Upper lobe of left lung (tissue), 4 donors: ENCODE data around the gene GNG7.

Experiments
- CTCF ChIP-seq, 6 experiments: fragments of 450-650 bp in 4 of 6; fragments of 200-600 bp in 2 of 6; sonication (generic) in 2 of 6; IDR thresholded peaks; one replicate each; pipeline ENCODE4 v1.5.1; 2016 to 2019; ENCODE audit warnings: antibody characterized with exemption in 6 of 6
- EP300 ChIP-seq, 4 donors: sonication (generic); formaldehyde crosslinking; IDR thresholded peaks; one replicate each; pipeline ENCODE4 v1.5.1; 2017; ENCODE audit warnings: antibody characterized with exemption in 4 of 4, control low read depth in 2 of 4
- POLR2A ChIP-seq, 4 donors: fragments of 450-650 bp; IDR thresholded peaks; one replicate each; pipeline ENCODE4 v1.5.1; 2016 to 2017; ENCODE audit warnings: antibody characterized with exemption in 4 of 4, mild to moderate bottlenecking in 2 of 4
- POLR2AphosphoS5 ChIP-seq, 2 donors: sonication (generic); formaldehyde crosslinking; IDR thresholded peaks; one replicate each; pipeline ENCODE4 v1.5.1; 2017; ENCODE audit warnings: antibody characterized with exemption in 2 of 2

- TF ChIP-seq POLR2A (IDR thresholded peaks at IDR 0.05) (no peak), EP300 (IDR thresholded peaks at IDR 0.05) (no peak), CTCF (IDR thresholded peaks at IDR 0.05) (no peak), POLR2AphosphoS5 (IDR thresholded peaks at IDR 0.05) (no peak)
Observed at GRCh38 chr19:2640563-2641331, 61.7 kb downstream of the GNG7 start.
